ENCODE results near the gene HSH2D.

Gene HSH2D

GRCh38 chr19:16133818-16134217 is 9.7 kb upstream of the HSH2D start:
- DNase-seq (ENCODE audit: low read depth in 2 of 2) = no peak
- TF ChIP-seq CTCF (IDR thresholded peaks at IDR 0.05; ENCODE audit: low read depth, low read length) = no peak
- H3K4me3 ChIP-seq (replicated peaks in 1 of 2; ENCODE audit: low read depth in 2 of 2, low read length in 2 of 2) = no peak overlapping the region

- no peak overlapping the region for H3K4me3 ChIP-seq (replicated peaks in 1 of 2; ENCODE audit: low read depth in 2 of 2, low read length in 2 of 2)
- TF ChIP-seq CTCF (IDR thresholded peaks at IDR 0.05; ENCODE audit: low read depth, low read length) = no peak
- DNase-seq (ENCODE audit: low read depth in 2 of 2) = no peak
These were observed 9.0 kb upstream of the HSH2D start for GRCh38 chr19:16134510-16134909.

- no peak overlapping the region for H3K4me3 ChIP-seq (replicated peaks in 1 of 2; ENCODE audit: low read depth in 2 of 2, low read length in 2 of 2)
- TF ChIP-seq CTCF (IDR thresholded peaks at IDR 0.05; ENCODE audit: low read depth, low read length) = no peak
- DNase-seq (ENCODE audit: low read depth in 2 of 2) = no peak
These were observed 7.9 kb upstream of the HSH2D start for GRCh38 chr19:16135430-16136127.

GRCh38 chr19:16136185-16136999 is 7.1 kb upstream of the HSH2D start:
- no peak overlapping the region for H3K4me3 ChIP-seq (replicated peaks in 1 of 2; ENCODE audit: low read depth in 2 of 2, low read length in 2 of 2)
- no peak for DNase-seq (ENCODE audit: low read depth in 2 of 2)
- no peak for TF ChIP-seq CTCF (IDR thresholded peaks at IDR 0.05; ENCODE audit: low read depth, low read length)

GRCh38 chr19:16139752-16140151 is 3.7 kb upstream of the HSH2D start:
- TF ChIP-seq CTCF (IDR thresholded peaks at IDR 0.05; ENCODE audit: low read depth, low read length) = no peak
- no peak for DNase-seq (ENCODE audit: low read depth in 2 of 2)
- no peak overlapping the region for H3K4me3 ChIP-seq (replicated peaks in 1 of 2; ENCODE audit: low read depth in 2 of 2, low read length in 2 of 2)

GRCh38 chr19:16141043-16141442 is 2.4 kb upstream of the HSH2D start:
- no peak for DNase-seq (ENCODE audit: low read depth in 2 of 2)
- H3K4me3 ChIP-seq (replicated peaks in 1 of 2; ENCODE audit: low read depth in 2 of 2, low read length in 2 of 2) = no peak overlapping the region
- TF ChIP-seq CTCF (IDR thresholded peaks at IDR 0.05; ENCODE audit: low read depth, low read length) = no peak
